DMS 273 (cell line): Measurements from ENCODE around the gene HSPH1.
"Not testable (repeated sequence)": the region's sequence is repeated elsewhere in the genome, so short reads cannot be mapped to it uniquely, and the experiment has no call there.

Source experiments
- DNase-seq: peaks from one replicate; lab custom pipeline; 2025; ENCODE audit not compliant: unreplicated experiment; lab: John Stamatoyannopoulos, UW

HSPH1 gene

GRCh38 chr13:31177813-31178495, 16.2 kb upstream of the HSPH1 start:
- DNase-seq = not testable (repeated sequence)

DNA sequence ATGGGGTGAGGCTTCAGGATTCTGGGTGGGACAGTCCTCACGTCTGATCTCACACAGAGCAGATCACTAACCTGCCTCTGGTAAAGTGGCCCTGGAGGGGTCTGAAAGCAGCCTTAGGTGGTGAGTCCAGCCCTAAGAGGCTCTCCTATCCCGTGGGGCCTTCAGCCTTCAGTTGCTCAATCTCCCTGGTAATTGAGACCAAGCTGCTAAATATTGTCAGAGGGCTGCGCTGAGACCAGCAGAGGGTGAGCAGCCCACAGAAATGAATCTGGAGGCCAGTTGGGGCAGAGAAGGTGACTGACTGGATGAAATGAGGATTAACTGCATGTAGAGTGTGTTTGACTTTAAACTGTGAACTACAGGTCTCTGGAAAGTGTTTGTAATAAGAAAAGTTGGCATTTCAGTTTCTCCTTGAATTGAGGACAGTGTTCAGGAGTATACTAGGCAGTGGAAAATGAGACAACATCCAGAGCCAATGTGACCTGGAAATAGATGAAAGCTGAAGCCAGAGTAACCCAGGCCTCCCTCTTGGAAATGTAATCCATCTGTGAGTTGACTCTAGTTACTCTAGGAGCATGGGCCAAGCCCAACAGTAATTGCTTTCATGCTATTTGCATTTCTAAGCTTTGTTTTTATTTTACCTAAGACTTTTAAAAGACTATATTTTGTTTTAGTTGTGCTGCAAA, 14.3 kb upstream of the HSPH1 start:
- peak; percentile 19 for DNase-seq

- DNase-seq = peak; percentile 20
Measured at GRCh38 chr13:31174018-31174417, 12.3 kb upstream of the HSPH1 start.

DNA sequence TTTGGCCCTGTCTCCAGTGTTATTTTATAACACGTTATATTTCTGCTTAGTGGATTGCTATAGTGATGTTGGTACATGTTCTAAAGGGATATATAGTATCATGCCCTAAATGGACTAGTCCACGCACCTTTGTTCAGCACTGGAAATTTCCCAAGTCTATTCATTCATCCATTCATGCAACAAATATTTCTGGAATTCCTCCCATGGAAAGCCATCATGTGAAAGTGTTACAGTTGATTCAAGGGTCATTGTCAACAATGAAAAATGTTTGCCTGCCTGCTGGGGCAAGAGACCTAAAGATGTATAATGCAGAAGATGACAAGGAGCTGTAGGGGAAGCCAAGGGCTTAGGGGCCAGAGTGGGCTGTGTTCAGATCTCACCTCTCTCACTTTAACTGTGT, 10.8 kb upstream of the HSPH1 start:
- DNase-seq = no peak

DNA sequence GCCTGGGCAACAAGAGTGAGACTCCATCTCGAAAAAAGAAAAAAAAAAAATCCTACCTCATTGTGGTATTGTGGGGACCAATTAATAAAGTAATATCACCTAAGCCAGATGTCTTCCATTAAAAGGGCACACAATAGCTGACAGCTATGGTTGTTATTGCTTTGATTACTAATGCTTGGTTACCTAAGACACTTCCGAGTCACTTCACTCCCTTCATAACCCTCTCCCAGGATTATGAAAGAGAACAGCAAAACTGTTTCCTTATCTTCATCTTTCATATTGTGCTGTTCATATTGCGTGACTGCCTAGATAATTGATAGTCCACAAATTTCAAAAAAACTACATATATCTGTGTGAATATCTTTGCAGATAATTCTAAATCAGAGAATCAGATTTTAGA, 10.3 kb upstream of the HSPH1 start:
- DNase-seq = no peak

GRCh38 chr13:31168736-31169135, 7.0 kb upstream of the HSPH1 start:
- no peak for DNase-seq

- DNase-seq = no peak
Measured at GRCh38 chr13:31168166-31168565, 6.5 kb upstream of the HSPH1 start.

- no peak for DNase-seq
Measured at GRCh38 chr13:31167490-31167889, 5.8 kb upstream of the HSPH1 start.

- DNase-seq = peak; percentile 27
Measured at GRCh38 chr13:31166591-31166990, 4.9 kb upstream of the HSPH1 start.

DNA sequence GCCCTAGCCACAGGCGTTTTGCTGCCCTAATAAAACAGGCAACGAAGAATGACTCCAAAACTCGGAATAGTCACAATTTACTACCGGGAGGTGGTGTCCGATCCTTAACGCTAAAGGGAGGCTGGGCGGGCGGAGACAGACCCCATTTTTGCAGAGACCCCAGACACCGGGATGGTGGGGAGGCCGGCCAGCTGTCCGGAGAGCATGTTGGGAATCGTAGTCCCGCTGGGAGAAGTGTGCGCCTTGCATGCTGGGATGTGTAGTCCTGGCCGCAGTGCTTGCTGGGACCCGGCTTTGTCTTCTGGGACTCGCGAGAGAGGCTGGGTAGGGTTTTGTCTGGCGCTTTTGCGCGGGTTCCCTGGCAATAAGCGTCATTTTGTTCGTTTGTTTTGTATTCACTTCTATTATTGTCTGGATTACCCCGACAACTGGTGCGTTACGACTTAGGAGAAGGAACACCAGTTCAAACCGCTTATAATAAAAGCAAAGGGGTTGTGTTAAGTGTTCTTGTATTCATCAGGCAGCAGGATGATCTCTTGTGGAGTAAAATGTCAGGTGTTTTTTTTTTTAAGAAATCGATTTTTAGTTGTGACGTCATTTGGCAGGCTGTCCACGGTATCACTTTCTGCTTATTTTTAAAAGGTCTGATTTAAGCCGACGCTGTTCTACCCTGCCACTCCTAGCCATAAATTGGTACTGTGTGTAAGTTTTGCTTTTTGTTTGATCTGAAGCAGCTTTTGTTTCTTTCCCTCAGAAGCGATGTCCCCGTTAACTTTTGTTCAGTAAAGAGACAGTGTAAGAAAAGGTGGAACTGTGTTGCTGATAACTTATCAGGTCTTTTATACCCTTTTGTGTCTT, 676 bp upstream of the HSPH1 start:
- peak; percentile 96 for DNase-seq

- peak; percentile 68 for DNase-seq
Measured at GRCh38 chr13:31160857-31161556, 697 bp downstream of the HSPH1 start.

DNA sequence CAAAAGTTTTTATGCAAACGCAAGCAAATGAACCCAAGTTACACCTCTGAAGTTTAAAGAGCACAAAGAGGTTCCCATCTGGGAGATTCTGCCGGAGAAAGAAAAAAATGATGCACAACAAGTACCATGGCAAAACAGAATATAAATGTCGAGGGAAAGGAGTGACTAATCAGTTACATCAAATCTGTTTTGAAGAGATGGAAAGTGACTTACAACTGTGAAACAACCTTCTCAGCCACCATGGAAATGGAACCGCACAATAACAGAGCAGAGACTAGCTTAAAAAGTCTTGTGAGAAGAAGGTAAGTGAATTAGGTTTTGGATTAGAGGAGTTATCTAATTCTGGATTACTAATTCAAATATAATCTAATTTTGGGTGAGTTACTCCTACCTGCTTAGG, 2.4 kb downstream of the HSPH1 start:
- DNase-seq = no peak

DNA sequence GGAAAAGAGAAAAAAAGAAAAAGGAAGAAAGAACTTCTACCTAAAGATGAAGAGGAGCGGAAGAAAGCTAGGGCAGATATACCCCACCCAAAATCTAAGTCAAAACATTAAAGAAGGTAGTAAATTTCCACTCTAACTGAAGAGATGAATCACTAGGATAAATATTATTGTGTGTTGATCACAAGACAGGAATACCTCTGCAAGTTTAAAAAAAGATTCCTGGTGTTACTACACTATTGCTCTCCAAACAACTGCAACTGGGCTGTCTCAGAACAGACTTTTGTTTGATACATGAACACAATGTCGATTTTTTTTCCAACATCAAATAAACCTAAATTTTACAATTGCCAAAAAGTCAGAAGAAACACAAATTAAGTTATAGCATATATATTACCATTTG, 6.8 kb downstream of the HSPH1 start:
- DNase-seq = no peak

GRCh38 chr13:31151837-31152236, 9.9 kb downstream of the HSPH1 start:
- DNase-seq = no peak

DNA sequence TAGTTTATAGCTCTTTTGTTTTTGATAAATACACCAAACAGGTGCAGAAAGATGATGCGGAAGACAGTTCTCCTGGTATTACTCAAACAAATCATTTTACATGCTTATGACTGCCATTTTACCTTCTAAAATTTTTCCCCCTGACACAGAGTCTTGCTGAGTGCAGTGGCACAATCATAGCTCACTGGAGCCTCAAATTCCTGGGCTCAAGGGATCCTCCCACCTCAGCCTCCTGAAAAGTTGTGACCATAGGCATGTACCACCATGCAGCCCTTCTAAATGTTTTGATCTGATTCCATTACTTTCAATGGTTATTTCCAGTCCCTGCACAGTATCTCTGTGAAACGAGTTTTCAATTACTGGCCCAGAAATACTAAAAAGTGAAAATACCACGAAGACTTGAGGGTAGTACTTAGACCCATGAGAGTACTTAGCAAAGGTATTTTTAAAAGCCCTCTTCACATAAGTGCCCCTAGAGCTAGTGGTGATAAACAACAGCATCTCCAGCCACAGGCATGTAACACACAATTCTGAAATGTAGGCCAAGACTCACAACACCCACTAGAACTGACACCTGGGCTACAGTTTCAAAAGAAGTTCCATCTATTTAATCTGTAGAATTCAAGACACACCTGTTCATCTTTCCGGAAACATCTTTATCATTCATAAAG, 11.3 kb downstream of the HSPH1 start:
- DNase-seq = no peak

- no peak for DNase-seq
Measured at GRCh38 chr13:31149604-31150003, 12.1 kb downstream of the HSPH1 start.

DNA sequence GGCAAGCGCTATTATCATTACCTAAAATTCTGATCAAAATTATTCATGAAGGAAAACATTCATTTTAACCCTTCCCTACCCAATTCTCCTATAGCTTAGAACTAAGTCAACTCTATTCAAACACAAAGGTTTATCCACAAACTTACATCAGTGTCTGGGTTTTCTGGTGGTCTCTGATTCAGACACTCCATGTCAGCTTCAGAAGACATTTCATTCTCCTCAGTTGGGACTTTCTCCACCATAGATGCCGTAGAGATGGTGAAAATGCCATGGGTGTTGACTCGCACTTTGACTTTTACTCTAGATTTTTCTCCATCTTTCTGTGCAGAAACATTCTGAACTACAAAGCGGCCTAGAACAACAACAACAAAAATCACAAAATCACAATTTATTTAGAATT, 16.3 kb downstream of the HSPH1 start:
- no peak for DNase-seq

GRCh38 chr13:31138515-31138914, 23.2 kb downstream of the HSPH1 start:
- DNase-seq = no peak

DNA sequence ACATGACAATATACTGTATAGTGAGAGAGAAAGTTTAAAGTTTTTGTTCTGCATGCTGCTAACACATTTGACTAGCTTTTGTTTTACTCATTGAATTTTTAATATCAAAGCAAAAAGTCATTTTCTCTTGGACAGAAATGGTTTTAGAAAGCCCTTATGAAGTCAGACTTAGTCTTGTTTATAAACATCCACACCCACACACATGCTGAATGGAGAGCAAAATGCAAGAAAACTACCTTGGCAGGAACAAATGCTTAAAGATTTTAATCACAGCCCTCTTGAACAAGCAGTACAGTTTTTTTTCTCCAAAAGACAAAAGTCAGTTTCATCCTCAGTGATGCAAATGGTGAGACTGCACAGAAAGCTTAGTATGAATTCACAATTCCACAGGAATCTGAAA, 25.0 kb downstream of the HSPH1 start:
- no peak for DNase-seq

- DNase-seq = no peak
Measured at GRCh38 chr13:31134039-31134711, 27.5 kb downstream of the HSPH1 start.
